ENCODE measurements around the gene PLBD2. TPM values are rescaled to one million over a fixed set of nuclear protein-coding genes. Genes with fewer than 3 reads are reported as not detected.

PLBD2 gene
- 44.8 TPM for total RNA-seq
- long read RNA-seq, full-length matches to known transcripts: 14 of 32 reads
- long read RNA-seq, partial matches to known transcripts: 3 of 32 reads
- long read RNA-seq, other reads (novel, unspliced or antisense): 15 of 32 reads

- intact Hi-C loops (cut with DNase I): loop anchor here (10.0 kb wide), 1 partner anchor 154 kb away; no protein-coding TSS in a partner anchor
- no peaks in the 10 kb centered on the region for H3K27me3 ChIP-seq (ENCODE audit: low read depth)
- H3K36me3 ChIP-seq: no peaks in the 10 kb centered on the region
- TF ChIP-seq CTCF (IDR thresholded peaks at IDR 0.05): no peak
- H3K4me3 ChIP-seq: peak within 1 kb of the TSS; percentile 95
- peaks cover 19% of the 10 kb centered on the region for H3K4me1 ChIP-seq
- DNase-seq (peak; percentile 97), ATAC-seq (peak; percentile 99)
- no peaks in the 10 kb centered on the region for H3K9me3 ChIP-seq
- peak within 1 kb of the TSS; percentile 90 for H3K27ac ChIP-seq
These were observed at the start of gene PLBD2 for GRCh38 chr12:113358381-113359132. Gene PLBD2 (plus strand): TSS chr12:113358587. CDS start chr12:113358601, 14 bp downstream.

GRCh38 chr12:113310489-113310888, 47.9 kb upstream of the PLBD2 start:
- Histone ChIP-seq H3K27ac (no peak overlapping the region), H3K36me3 (peaks cover 97% of the 10 kb centered on the region), H3K4me3 (no peak overlapping the region), H3K4me1 (no peaks in the 10 kb centered on the region), H3K9me3 (no peaks in the 10 kb centered on the region), H3K27me3 (ENCODE audit: low read depth) (no peaks in the 10 kb centered on the region)
- no peak for TF ChIP-seq CTCF (IDR thresholded peaks at IDR 0.05)
- intact Hi-C loops (cut with DNase I): no loop called here
- ATAC-seq (no peak), DNase-seq (no peak)

- DNase-seq: no peak
- Histone ChIP-seq H3K9me3 (no peaks in the 10 kb centered on the region), H3K27me3 (ENCODE audit: low read depth) (no peaks in the 10 kb centered on the region), H3K27ac (no peak overlapping the region), H3K4me3 (no peak overlapping the region), H3K4me1 (no peaks in the 10 kb centered on the region), H3K36me3 (peaks cover 96% of the 10 kb centered on the region)
- no peak for ATAC-seq
- TF ChIP-seq CTCF (IDR thresholded peaks at IDR 0.05): no peak
- intact Hi-C loops (cut with DNase I): no loop called here
These were observed 44.3 kb upstream of the PLBD2 start for GRCh38 chr12:113314121-113314529.

- H3K27ac ChIP-seq: no peak overlapping the region
- no peak overlapping the region for H3K4me3 ChIP-seq
- no peak for DNase-seq
- H3K36me3 ChIP-seq: peaks cover 96% of the 10 kb centered on the region
- ATAC-seq: no peak
- H3K4me1 ChIP-seq: no peaks in the 10 kb centered on the region
- H3K27me3 ChIP-seq (ENCODE audit: low read depth): no peaks in the 10 kb centered on the region
- no peaks in the 10 kb centered on the region for H3K9me3 ChIP-seq
- intact Hi-C loops (cut with DNase I): no loop called here
- TF ChIP-seq CTCF (IDR thresholded peaks at IDR 0.05): no peak
These were observed 43.0 kb upstream of the PLBD2 start for GRCh38 chr12:113315358-113315757.

GRCh38 chr12:113316155-113316554, 42.2 kb upstream of the PLBD2 start:
- H3K27me3 ChIP-seq (ENCODE audit: low read depth): no peaks in the 10 kb centered on the region
- H3K4me3 ChIP-seq: no peak overlapping the region
- H3K9me3 ChIP-seq: no peaks in the 10 kb centered on the region
- H3K4me1 ChIP-seq: no peaks in the 10 kb centered on the region
- DNase-seq (no peak), ATAC-seq (no peak)
- H3K36me3 ChIP-seq: peaks cover 96% of the 10 kb centered on the region
- H3K27ac ChIP-seq: no peak overlapping the region
- no peak for TF ChIP-seq CTCF (IDR thresholded peaks at IDR 0.05)
- intact Hi-C loops (cut with DNase I): no loop called here

Measured in lower lobe of right lung (tissue), 2 donors.